Amniotic stem cell (primary cell): Measurements from ENCODE around the gene CCNI2.

Experiments used
- DNase-seq: peaks from one replicate; lab custom pipeline; 2025; lab: John Stamatoyannopoulos, UW

Gene CCNI2

GRCh38 chr5:132765311-132766019, 18.2 kb downstream of the CCNI2 start:
- no peak for DNase-seq

GRCh38 chr5:132766020-132766805, 19.0 kb downstream of the CCNI2 start:
- no peak for DNase-seq

DNA sequence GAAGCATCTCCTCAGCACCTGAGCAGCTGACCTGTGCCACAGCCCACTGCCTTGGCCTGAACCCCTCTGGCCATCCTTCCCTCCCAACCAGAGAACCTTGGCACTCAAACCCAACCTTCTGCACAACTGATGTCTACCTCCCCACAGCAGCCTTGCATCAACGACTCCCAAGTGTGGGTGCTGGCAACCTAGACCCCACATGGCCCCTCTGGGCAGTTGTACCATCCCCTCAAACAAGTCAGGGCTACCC, 19.5 kb downstream of the CCNI2 start:
- DNase-seq: no peak

- DNase-seq: no peak
Measured at GRCh38 chr5:132767150-132767549, 19.9 kb downstream of the CCNI2 start.

DNA sequence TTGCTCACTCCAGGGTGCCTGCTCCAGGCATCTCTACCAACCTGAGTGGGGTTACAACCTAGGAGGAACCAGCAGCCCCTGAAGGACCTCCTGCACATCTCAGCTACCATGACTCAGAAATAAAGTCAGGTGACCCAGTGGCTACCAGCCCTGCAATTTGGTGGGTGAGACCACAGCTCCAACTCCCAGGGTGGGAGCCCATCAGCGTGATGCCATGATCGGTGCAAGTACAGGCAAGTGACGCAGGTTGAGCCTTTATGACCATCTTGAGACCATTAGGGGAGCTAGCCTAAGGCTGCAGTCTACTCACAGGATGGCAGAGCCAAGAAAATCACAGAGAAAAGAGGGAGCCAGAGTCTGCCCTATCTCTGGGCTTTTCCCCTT, 21.3 kb downstream of the CCNI2 start:
- no peak for DNase-seq

DNA sequence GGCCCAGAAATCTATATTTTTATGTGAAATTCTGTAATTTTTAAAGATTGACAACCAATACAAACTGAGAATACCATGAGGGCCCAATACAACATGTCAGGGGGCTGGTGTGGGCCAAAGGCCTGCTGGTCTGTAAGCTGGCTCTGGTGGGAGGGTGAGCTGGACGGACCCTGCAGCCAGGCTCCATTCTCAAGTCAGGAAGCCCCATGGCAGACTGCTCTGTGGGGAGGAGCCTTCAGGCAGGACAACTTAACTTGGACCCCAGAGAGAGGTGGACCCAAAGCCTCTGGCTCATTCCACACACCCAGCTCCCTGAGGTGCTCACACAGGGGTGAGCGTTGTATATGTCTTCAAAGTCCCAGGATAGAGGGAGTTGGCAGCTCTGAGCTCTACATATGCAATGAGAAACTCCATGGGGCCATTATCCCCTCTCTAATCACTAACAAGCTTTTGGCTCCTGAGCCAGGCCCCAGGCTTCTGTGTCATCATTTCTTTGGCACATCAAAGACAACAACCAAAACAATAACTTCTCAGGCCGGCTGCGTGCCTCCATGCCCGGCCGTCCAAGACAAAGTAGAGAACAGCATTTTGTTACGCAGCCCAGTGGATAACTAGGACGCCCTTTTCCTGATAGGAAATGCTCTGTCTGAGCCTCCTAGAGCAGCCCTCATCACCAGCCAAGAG, 23.4 kb downstream of the CCNI2 start:
- DNase-seq: no peak

GRCh38 chr5:132771503-132771998, 24.3 kb downstream of the CCNI2 start:
- DNase-seq: no peak

- no peak for DNase-seq
Measured at GRCh38 chr5:132772291-132773070, 25.3 kb downstream of the CCNI2 start.

DNA sequence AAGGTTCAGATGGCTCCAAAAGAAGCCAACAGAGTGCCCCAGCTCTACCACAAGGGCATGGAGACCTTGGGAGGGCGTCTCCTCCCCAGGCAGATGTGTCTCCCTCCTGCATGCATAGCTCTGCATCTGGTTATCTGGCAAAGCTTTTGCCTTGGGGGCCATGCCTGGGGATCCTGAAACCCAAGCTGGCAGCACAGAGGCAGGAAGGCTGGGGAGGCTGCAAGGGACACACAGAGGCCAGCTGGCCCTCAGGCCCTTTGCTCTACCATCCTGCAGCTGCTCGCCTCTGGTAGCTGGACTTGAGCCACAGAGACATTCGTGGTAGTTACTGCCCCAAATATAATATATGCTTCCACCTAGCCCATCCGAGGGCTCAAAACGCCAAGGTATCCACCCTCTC, 25.9 kb downstream of the CCNI2 start:
- no peak for DNase-seq

DNA sequence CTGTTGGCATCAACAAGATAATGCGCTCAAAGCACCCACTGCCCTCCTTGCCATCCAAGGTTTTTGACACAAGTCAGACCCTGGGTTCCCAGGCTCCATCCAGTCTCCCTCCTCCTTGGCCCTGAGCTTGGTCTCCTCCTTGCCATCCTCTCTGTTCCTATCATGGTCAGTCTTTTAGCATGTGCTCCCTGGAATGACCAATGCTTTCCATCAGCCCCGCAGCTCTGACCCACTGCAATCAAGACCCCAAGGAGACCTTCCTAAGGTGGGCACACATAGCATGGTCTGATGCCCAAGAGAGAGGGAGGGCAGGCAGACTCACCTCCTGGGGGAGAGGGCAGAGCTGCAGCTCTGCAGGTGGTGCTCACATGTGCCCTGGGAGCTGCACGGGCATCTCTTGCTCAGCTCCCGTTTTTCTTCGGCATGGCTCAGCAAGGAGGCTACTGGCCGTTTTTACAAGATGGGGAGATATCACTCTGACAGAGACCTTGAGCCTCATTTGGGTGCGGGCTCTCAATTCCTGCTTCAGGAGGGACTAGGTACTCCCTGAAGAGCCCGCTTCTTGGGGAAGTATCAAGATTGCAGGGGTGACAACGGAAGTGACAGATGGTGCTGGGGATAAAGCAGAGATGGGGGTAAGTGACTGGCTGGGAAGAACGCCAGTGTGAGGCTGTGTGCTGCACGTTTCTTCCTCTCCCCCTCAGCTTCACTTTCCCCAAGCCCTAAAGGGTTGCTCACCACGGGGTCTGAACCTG, 26.6 kb downstream of the CCNI2 start:
- DNase-seq: no peak

DNA sequence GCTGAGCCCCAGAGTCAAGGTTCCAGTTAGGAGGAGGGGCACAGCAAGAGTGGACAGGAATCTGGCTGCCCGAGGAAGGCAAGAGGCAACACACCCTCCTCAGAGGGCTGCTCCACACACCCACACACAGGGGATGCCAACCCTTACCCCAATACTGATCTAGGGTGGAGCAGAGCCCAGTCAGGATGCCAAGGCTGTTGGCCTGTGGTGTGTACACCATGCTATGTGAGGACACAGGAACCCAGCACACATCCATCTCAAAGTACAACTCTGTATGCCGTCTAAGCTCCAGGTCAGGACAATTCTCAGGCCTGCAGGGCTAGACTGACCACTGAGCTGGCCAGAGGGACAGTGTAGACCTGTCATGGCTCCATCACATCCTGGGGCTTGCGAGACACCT, 27.2 kb downstream of the CCNI2 start:
- no peak for DNase-seq

DNA sequence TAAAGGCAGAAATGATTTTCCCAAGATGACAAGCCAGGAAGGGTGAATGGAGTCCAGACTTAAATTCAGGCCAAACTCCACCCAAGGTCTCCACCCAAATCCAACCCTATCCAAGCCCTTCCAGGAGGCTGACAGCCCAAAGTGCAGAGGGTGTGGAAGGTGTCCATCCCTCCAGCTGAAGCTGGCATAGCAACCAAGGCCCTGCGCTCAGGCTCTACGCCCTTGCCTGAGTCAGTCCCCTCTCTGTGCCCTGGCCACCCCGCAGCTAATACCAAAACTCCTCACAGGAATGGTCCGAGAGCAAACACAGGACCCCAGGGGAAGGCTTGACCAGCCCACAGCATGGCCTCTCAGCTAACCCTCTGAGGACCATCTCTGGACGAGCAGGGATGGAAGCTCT, 27.7 kb downstream of the CCNI2 start:
- DNase-seq: no peak

DNA sequence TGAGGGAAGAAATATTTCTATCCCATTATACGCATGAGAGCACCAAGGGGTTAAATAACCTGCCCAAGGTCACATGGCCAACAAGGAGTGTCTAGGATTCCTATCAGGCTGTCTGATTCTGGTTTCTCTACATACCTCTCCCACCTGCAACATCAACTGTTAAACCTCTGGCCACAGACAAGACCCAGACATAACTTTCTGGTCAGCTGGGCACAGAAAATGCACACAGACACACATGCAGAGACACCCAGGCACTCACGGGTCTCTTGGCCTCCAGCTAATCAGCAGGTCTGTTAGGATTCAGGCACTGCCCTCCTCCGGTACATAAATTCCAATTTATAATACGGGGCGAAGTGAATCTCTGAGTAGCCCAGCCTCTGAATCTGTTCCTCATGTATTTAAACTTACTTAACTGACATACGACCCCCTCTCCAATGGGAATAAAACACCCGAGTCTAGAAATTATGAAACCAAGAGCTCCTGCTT, 28.3 kb downstream of the CCNI2 start:
- DNase-seq: no peak

DNA sequence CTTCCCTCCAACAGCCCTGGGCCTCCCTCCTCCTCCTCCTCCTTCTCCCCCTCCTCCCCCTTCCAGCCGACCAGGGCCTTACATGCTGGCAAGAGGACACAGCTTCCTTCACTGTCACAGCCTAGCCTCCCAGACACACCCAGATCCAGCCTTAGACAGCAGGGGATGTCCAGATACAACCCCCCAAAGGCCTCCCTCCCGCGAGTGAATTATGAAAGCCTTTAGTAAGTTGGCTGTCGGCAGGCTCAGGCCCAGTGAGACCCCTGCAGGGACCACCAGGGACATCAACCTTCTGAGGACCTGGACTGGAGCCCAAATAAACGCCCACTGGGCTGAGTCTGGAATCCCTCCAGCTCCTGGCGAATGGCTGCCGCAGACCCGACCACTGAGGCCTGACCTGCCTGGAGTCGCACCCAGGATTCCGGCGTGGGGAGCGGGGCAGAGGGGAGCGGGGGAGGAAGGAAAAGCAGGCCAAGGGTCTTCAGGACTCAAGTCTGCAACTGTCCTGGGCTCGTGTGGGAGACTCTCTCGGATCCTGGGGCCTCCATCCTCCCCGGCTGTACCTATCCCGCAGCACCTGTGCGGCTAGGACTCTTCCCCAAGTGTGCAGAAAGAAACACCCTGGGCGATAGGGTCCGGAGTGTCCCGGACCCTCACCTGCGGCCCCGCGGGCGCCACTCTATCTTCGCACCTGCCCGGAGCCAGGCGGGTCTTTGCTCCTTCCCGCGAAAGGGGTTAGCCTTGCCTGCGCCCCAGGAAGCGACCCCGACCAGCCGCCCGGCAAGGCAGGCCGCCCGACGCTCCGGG, 29.1 kb downstream of the CCNI2 start:
- no peak for DNase-seq

DNA sequence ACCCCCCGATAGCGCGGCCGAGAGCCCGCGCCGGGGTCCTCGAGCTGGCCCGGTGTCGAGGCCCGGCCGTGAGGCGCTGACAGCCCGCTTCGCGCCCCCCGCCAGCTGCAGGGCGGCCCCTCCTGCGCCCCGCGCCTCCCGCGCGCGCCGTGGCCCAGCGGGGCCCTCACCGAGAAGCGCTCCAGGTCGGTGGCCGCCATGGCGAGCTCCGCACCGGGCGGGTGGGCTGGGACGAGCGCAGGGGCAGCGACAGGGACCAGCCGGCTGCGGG, 29.6 kb downstream of the CCNI2 start:
- DNase-seq: no peak

- DNase-seq: peak; percentile 20
Measured at GRCh38 chr5:132777209-132778069, 30.2 kb downstream of the CCNI2 start, which contains the start of gene SEPTIN8. TSS of gene SEPTIN8 (minus strand) at chr5:132777239. CDS start at chr5:132777137, 102 bp downstream.

DNA sequence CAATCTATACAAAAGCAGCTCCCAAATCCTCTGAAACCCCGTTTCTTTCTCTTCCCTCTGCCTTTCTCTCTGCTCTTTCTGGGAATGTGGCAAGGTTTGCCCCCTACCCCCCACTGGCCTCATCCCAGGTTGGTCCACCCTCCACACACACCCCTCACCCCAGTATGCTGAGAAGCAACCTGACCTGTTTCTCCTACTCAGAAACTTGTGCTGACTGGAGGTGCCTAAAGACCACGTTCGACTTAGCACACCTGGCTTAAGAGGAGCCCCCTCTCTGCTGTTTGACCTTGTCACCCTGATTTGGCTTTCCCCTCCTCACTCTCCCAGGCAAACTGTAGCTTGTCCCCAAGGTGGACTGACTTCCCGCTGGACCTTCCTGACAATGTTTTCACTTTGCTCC, 30.9 kb downstream of the CCNI2 start:
- no peak for DNase-seq

DNA sequence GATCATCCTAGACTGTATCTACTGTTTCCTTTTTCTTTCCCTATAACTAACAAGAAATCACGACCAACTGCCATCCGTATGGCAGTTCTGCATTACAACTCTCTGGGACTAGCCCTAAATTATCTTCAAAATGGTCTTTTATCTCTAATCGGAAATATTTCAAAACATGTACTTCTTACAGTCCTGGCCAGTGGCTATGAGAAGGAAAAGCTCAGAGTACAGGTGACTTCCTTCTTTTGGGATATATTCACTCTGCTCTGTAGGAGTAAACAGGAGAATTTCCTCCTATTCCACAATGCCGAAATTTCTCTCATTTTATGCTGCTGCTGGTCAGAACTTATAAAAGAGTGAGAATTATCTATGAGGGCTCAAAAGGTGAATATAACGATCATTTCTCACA, 31.6 kb downstream of the CCNI2 start:
- DNase-seq: no peak

GRCh38 chr5:132779961-132780360, 32.7 kb downstream of the CCNI2 start:
- DNase-seq: no peak

GRCh38 chr5:132780577-132780976, 33.4 kb downstream of the CCNI2 start:
- no peak for DNase-seq
